ENCODE data around the gene GPR27.

GRCh38 chr3:71760140-71760539, 6.5 kb downstream of the GPR27 start:
- TF ChIP-seq CTCF (IDR thresholded peaks at IDR 0.05): no peak
- no peak for TF ChIP-seq POLR2A (IDR thresholded peaks at IDR 0.05)
